GM12878 (cell line): ENCODE data around the gene INO80D. TPM values are rescaled to one million over a fixed set of nuclear protein-coding genes. Genes with fewer than 3 reads are reported as not detected.
"Not testable (repeated sequence)": the region's sequence is repeated elsewhere in the genome, so short reads cannot be mapped to it uniquely, and the experiment has no call there.

Experiments
- ATAC-seq: fragments of 200-7000 bp; cut with Tn5 transposase; 3 replicates; pipeline ENCODE4 v1.9.1; 2020; ENCODE audit warnings: mild to moderate bottlenecking, moderate library complexity
- BruUV-seq: library from RNA; stranded (reverse); fragments of 400-500 nt; replicated peaks from 2 replicates; lab custom pipeline; 2021; lab: Mats Ljungman, UMichigan
- CTCF ChIA-PET: fragments of 300-600 bp; sonication (Branson Sonifier 250); formaldehyde crosslinking; extraction: SDS; loops from one replicate; lab custom pipeline; 2021; ENCODE audit warnings: inconsistent platforms; lab: Yijun Ruan, JAX
- POLR2A ChIA-PET: fragments of 350-600 bp; formaldehyde crosslinking; extraction: SDS; loops from one replicate; lab custom pipeline; 2021; ENCODE audit warnings: inconsistent platforms; lab: Charles Lee
- RAD21 ChIA-PET: fragments of 300-600 bp; sonication (Branson Sonifier 250); formaldehyde crosslinking; loops from one replicate; lab custom pipeline; 2023; ENCODE audit warnings: antibody characterized with exemption; ENCODE audit not compliant: unreplicated experiment; lab: Charles Lee
- SMC1A ChIA-PET: fragments of 300-600 bp; sonication (Branson Sonifier 250); formaldehyde crosslinking; loops from one replicate; lab custom pipeline; 2023; ENCODE audit not compliant: unreplicated experiment, uncharacterized antibody; lab: Charles Lee
- DNase-seq: peaks from one replicate; pipeline ENCODE4 v3.0.0-alpha.2; 2011; ENCODE audit warnings: low read depth, low spot score
- FAIRE-seq: peaks from 3 replicates; lab custom pipeline; 2011; peaks lifted over from hg19 to GRCh38; lab: Jason Lieb, UNC
- H2AFZ ChIP-seq: 2 replicates; pipeline ENCODE4 v1.6.0; 2011; ENCODE audit warnings: low read depth, low read length, control low read depth; ENCODE audit not compliant: control insufficient read depth
- H3K27ac ChIP-seq: 2 replicates; pipeline ENCODE4 v1.5.1; 2011; ENCODE audit warnings: control low read depth; ENCODE audit not compliant: control insufficient read depth, insufficient read depth
- H3K27me3 ChIP-seq, 2 experiments: replicated peaks in 1 of 2; 2 replicates each; pipeline versions ENCODE4 v1.6.0 to v1.6.1; 2011; ENCODE audit warnings: low read length in 1 of 2; ENCODE audit not compliant: control insufficient read depth in 2 of 2, insufficient read depth in 2 of 2
- H3K36me3 ChIP-seq, 2 experiments: 2 replicates each; pipeline ENCODE4 v1.5.1; 2011; ENCODE audit warnings: low read length in 1 of 2; ENCODE audit not compliant: control insufficient read depth in 2 of 2, insufficient read depth in 2 of 2
- H3K4me1 ChIP-seq: 2 replicates; pipeline ENCODE4 v1.6.1; 2011; ENCODE audit warnings: mild to moderate bottlenecking, low read length, moderate library complexity, mixed read lengths; ENCODE audit not compliant: control insufficient read depth, insufficient read depth
- H3K4me2 ChIP-seq: 2 replicates; pipeline ENCODE4 v1.6.0; 2011; ENCODE audit warnings: control low read depth; ENCODE audit not compliant: control insufficient read depth, insufficient read depth
- H3K4me3 ChIP-seq: fragments of 200-600 bp; sonication (generic); 2 replicates; pipeline ENCODE4 v1.5.1; 2016
- H3K79me2 ChIP-seq: 2 replicates; pipeline ENCODE4 v1.6.0; 2011; ENCODE audit warnings: low read length; ENCODE audit not compliant: control insufficient read depth, insufficient read depth
- H3K9ac ChIP-seq: 2 replicates; pipeline ENCODE4 v1.8.0; 2011; ENCODE audit warnings: low read length, control low read depth, mixed read lengths; ENCODE audit not compliant: control insufficient read depth, insufficient read depth
- H3K9me3 ChIP-seq: replicated peaks from 3 replicates; pipeline ENCODE4 v1.5.1; 2011; ENCODE audit warnings: mild to moderate bottlenecking, low read length; ENCODE audit not compliant: control insufficient read depth, insufficient read depth
- H4K20me1 ChIP-seq: 2 replicates; pipeline ENCODE4 v1.6.0; 2011; ENCODE audit not compliant: control insufficient read depth, insufficient read depth
- NFYB ChIP-seq: IDR thresholded peaks from 2 replicates; pipeline ENCODE4 v1.6.1; 2011; ENCODE audit warnings: low read depth, mild to moderate bottlenecking, low read length, improper control_type of control experiment, moderate library complexity; ENCODE audit not compliant: insufficient read depth
- WGBS: methylation state at CpG from one replicate; pipeline ENCODE4 v1.1.6; 2016; ENCODE audit warnings: low lambda C conversion rate; ENCODE audit not compliant: insufficient replicate concordance, insufficient coverage; ENCODE audit errors: missing lambda C conversion rate; 5-methylcytosine and 5-hydroxymethylcytosine counted together
- in situ Hi-C: fragments of 300-500 bp; cut with MboI; formaldehyde crosslinking; loops from 9 replicates; pipeline ENCODE4 v1.14.3; 2018; ENCODE audit warnings: mixed read lengths
- intact Hi-C: fragments of 100-400 bp; cut with micrococcal nuclease; formaldehyde crosslinking; loops from one replicate; pipeline ENCODE4 v1.14.2; 2022; ENCODE audit not compliant: unreplicated experiment
- polyA plus RNA-seq, 11 experiments: library from polyadenylated mRNA; depleted of rRNA in 4 of 11; unstranded in 6 of 11; stranded (reverse) in 5 of 11; fragments of >200 nt; fragmentation: Nextera tagmentation in 4 of 11; fragmentation: Illumina TruSeq in 1 of 11; extraction: Ambion mirVana in 4 of 11; extraction: Trizol in 1 of 11; gene quantifications; 1 replicate in 1 of 11; 2 replicates in 10 of 11; pipeline versions ENCODE4 v1.2.1 to v1.2.3, GENCODE V29; 2011 to 2016; ENCODE audit warnings: inconsistent platforms in 2 of 11, missing spikeins in 2 of 11, low read depth in 1 of 11
- total RNA-seq, 4 experiments: library from RNA; depleted of rRNA in 3 of 4; stranded (reverse); fragments of >200 nt in 3 of 4; fragmentation: Illumina TruSeq in 1 of 4; extraction: Trizol in 1 of 4; gene quantifications; 2 replicates each; pipeline versions ENCODE4 v1.2.1 to v1.2.3, GENCODE V29; 2013 to 2021

Gene INO80D
- total and polyA plus RNA-seq, 10 of the 15 experiments (the other 5 are each of a cell fraction or from before 2014, with no cell fraction given), result 0.73 to 16.3 (median 4.7) TPM

DNA sequence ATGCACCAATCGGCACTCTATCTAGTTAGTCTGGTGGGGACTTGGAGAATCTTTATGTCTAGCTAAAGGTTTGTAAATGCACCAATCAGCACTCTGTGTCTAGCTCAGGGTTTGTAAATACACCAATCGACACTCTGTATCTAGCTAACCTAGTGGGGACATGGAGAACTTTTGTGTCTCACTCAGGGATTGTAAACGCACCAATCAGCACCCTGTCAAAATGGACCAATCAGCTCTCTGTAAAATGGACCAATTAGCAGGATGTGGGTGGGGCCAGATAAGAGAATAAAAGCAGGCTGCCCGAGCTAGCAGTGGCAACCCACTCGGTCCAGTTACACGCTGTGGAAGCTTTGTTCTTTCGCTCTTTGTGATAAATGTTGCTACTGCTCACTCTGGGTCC, 108.3 kb downstream of the INO80D start:
- H3K27ac ChIP-seq, H3K9me3 ChIP-seq, H3K79me2 ChIP-seq, SMC1A ChIA-PET, BruUV-seq, RAD21 ChIA-PET, POLR2A ChIA-PET, H4K20me1 ChIP-seq, H3K9ac ChIP-seq, H3K4me3 ChIP-seq, in situ Hi-C loops, intact Hi-C loops, H2AFZ ChIP-seq, DNase-seq, ATAC-seq, H3K4me2 ChIP-seq, H3K4me1 ChIP-seq, FAIRE-seq, H3K27me3 ChIP-seq, H3K36me3 ChIP-seq: not testable (repeated sequence)
- TF ChIP-seq NFYB, result peak; percentile 43; the same call in 1 of the 2 replicates
- WGBS, result 77% methylated on average over 7 of the region's 7 CpGs
- CTCF ChIA-PET, result interaction anchor here (0.6 kb wide), 1 partner anchor 27 kb away, joined by 3 read pairs; no protein-coding TSS in a partner anchor

- DNase-seq, H3K27me3 ChIP-seq, BruUV-seq, RAD21 ChIA-PET, FAIRE-seq, in situ Hi-C loops, SMC1A ChIA-PET, H3K36me3 ChIP-seq, H3K9me3 ChIP-seq, H2AFZ ChIP-seq, intact Hi-C loops, H3K4me1 ChIP-seq, POLR2A ChIA-PET, H4K20me1 ChIP-seq, H3K4me2 ChIP-seq, H3K27ac ChIP-seq, H3K9ac ChIP-seq, ATAC-seq, H3K4me3 ChIP-seq, H3K79me2 ChIP-seq: not testable (repeated sequence)
- 80% methylated on average over 29 of the region's 39 CpGs for WGBS
- CTCF ChIA-PET, result interaction anchor here (0.6 kb wide), 1 partner anchor 26 kb away, joined by 3 read pairs; no protein-coding TSS in a partner anchor
Observed at GRCh38 chr2:205976934-205977659, 108.9 kb downstream of the INO80D start.
